HCT116 (cell line): ENCODE measurements around the gene HSPB1. TPM values are rescaled to one million over a fixed set of nuclear protein-coding genes. Genes with fewer than 3 reads are reported as not detected.
A peak's percentile ranks its signal among the peaks of the same experiment; 100 is the strongest.
"Not testable (repeated sequence)": the region's sequence is repeated elsewhere in the genome, so short reads cannot be mapped to it uniquely, and the experiment has no call there.

Source experiments
- ATAC-seq: fragments of 200-7000 bp; cut with Tn5 transposase; 2 replicates; pipeline ENCODE4 v1.9.1; 2020; ENCODE audit warnings: mild to moderate bottlenecking, moderate library complexity
- BruUV-seq: library from RNA; stranded (reverse); fragments of 400-500 nt; replicated peaks from 2 replicates; lab custom pipeline; 2021; lab: Mats Ljungman, UMichigan
- CTCF ChIA-PET: fragments of 300-600 bp; sonication (Branson Sonifier 250); formaldehyde crosslinking; loops from one replicate; lab custom pipeline; 2021; ENCODE audit warnings: antibody characterized with exemption; lab: Charles Lee
- POLR2A ChIA-PET: fragments of 300-600, 350-600 bp; sonication (Branson Sonifier 250); formaldehyde crosslinking; loops from one replicate; lab custom pipeline; 2021; ENCODE audit warnings: antibody characterized with exemption; lab: Charles Lee
- RAD21 ChIA-PET, 2 experiments: fragments of 300-600 bp; sonication (Branson Sonifier 250); formaldehyde crosslinking; loops; one replicate each; lab custom pipeline; 2023; ENCODE audit warnings: low total read pairs in 2 of 2; ENCODE audit not compliant: uncharacterized antibody in 2 of 2, unreplicated experiment in 2 of 2, low non-redundant PET in 1 of 2; lab: Charles Lee
- DNase-seq: peaks from one replicate; pipeline ENCODE4 v3.0.0-alpha.2; 2010; ENCODE audit warnings: low read depth, low spot score
- H2AFZ ChIP-seq: fragments of 200-600 bp; shearing (Covaris generic), sonication (generic); 2 replicates; pipeline ENCODE4 v1.6.1; 2017; ENCODE audit warnings: low read depth, mixed run types, mixed read lengths, antibody characterized with exemption, low read length; ENCODE audit not compliant: poor library complexity, severe bottlenecking
- H3K27ac ChIP-seq: 2 replicates; pipeline ENCODE4 v1.5.1; 2012; ENCODE audit warnings: low read depth, low read length
- H3K27me3 ChIP-seq: fragments of 200-600 bp; sonication (generic); 2 replicates; pipeline ENCODE4 v1.6.1; 2016; ENCODE audit warnings: mixed run types, low read length, mixed read lengths; ENCODE audit not compliant: insufficient read depth
- H3K36me3 ChIP-seq, 2 experiments: fragments of 200-500 bp in 1 of 2; fragments of 200-600 bp in 1 of 2; sonication (Bioruptor generic) in 1 of 2; sonication (generic) in 1 of 2; 2 replicates each; pipeline versions ENCODE4 v1.5.1 to v1.6.1; 2014 to 2016; ENCODE audit warnings: low read length in 2 of 2, inconsistent platforms in 1 of 2, mixed read lengths in 1 of 2, mixed run types in 1 of 2; ENCODE audit not compliant: insufficient read depth in 2 of 2, control insufficient read depth in 1 of 2
- H3K4me1 ChIP-seq, 2 experiments: fragments of 200-600 bp in 1 of 2; sonication (generic) in 1 of 2; 2 replicates each; pipeline versions ENCODE4 v1.5.1 to v1.6.1; 2012 to 2017; ENCODE audit warnings: low read length in 2 of 2, inconsistent platforms in 1 of 2, mild to moderate bottlenecking in 1 of 2, mixed read lengths in 1 of 2, mixed run types in 1 of 2, moderate library complexity in 1 of 2; ENCODE audit not compliant: insufficient read depth in 2 of 2, control insufficient read depth in 1 of 2
- H3K4me2 ChIP-seq: fragments of 200-600 bp; sonication (generic); 2 replicates; pipeline ENCODE4 v1.6.1; 2017; ENCODE audit warnings: mixed run types, low read length, mixed read lengths
- H3K4me3 ChIP-seq, 2 experiments: fragments of 200-600 bp in 1 of 2; sonication (generic) in 1 of 2; replicated peaks in 1 of 2; 2 replicates each; pipeline ENCODE4 v1.5.1; 2011 to 2016; ENCODE audit warnings: low read length in 2 of 2, control low read depth in 1 of 2, low read depth in 1 of 2, mild to moderate bottlenecking in 1 of 2, mixed read lengths in 1 of 2, mixed run types in 1 of 2
- H3K79me2 ChIP-seq: fragments of 200-600 bp; sonication (generic); 2 replicates; pipeline ENCODE4 v1.6.1; 2017; ENCODE audit warnings: mild to moderate bottlenecking, mixed run types, low read length, moderate library complexity, mixed read lengths; ENCODE audit not compliant: insufficient read depth
- H3K9ac ChIP-seq: fragments of 200-600 bp; sonication (generic); 2 replicates; pipeline ENCODE4 v1.6.1; 2016; ENCODE audit warnings: low read length, mixed read lengths
- H3K9me2 ChIP-seq: fragments of 200-600 bp; sonication (generic), shearing (Covaris generic); 2 replicates; pipeline ENCODE4 v1.6.1; 2017; ENCODE audit warnings: mixed run types, mild to moderate bottlenecking, moderate library complexity; ENCODE audit not compliant: insufficient read depth
- H3K9me3 ChIP-seq, 2 experiments: fragments of 200-500 bp in 1 of 2; fragments of 200-600 bp in 1 of 2; sonication (Bioruptor generic) in 1 of 2; sonication (generic) in 1 of 2; 2 replicates each; pipeline ENCODE4 v1.6.1; 2014 to 2017; ENCODE audit warnings: low read length in 2 of 2, mixed read lengths in 2 of 2, inconsistent platforms in 1 of 2, low read depth in 1 of 2, mild to moderate bottlenecking in 1 of 2, mixed run types in 1 of 2, moderate library complexity in 1 of 2; ENCODE audit not compliant: control insufficient read depth in 1 of 2, insufficient read depth in 1 of 2
- H4K20me1 ChIP-seq: fragments of 200-600 bp; sonication (generic), shearing (Covaris generic); 2 replicates; pipeline ENCODE4 v1.6.1; 2017; ENCODE audit warnings: mixed run types, mild to moderate bottlenecking, moderate library complexity; ENCODE audit not compliant: insufficient read depth
- SP1 ChIP-seq: IDR thresholded peaks from 2 replicates; pipeline ENCODE4 v1.6.1; 2012; ENCODE audit warnings: low read depth
- intact Hi-C: fragments of 100-400 bp; cut with micrococcal nuclease; formaldehyde crosslinking; loops from 2 replicates; pipeline ENCODE4 v1.10.0; 2022
- total RNA-seq: library from RNA; stranded (reverse); gene quantifications from one replicate; pipeline ENCODE4 v1.2.1, GENCODE V29; 2021; ENCODE audit not compliant: unreplicated experiment

Gene HSPB1
- total RNA-seq, 1 experiment from 2014 or later = 524 TPM

- BruUV-seq, H3K27ac ChIP-seq, POLR2A ChIA-PET, H3K9ac ChIP-seq, DNase-seq, intact Hi-C loops, ATAC-seq, H3K27me3 ChIP-seq, H3K9me2 ChIP-seq, H2AFZ ChIP-seq, H3K79me2 ChIP-seq, H3K9me3 ChIP-seq, H3K4me3 ChIP-seq, H3K4me2 ChIP-seq, H4K20me1 ChIP-seq, CTCF ChIA-PET, H3K36me3 ChIP-seq: not testable (repeated sequence)
- RAD21 ChIA-PET = interaction anchor here in 1 of 2 experiments (1.4 kb wide), 1 partner anchor 18 kb away, joined by 3 read pairs; no protein-coding TSS in a partner anchor
- peaks cover 28 to 46% of the 10 kb centered on the region in 2 experiments for H3K4me1 ChIP-seq
Observed at GRCh38 chr7:76309341-76310101, 7.0 kb downstream of the HSPB1 start.

DNA sequence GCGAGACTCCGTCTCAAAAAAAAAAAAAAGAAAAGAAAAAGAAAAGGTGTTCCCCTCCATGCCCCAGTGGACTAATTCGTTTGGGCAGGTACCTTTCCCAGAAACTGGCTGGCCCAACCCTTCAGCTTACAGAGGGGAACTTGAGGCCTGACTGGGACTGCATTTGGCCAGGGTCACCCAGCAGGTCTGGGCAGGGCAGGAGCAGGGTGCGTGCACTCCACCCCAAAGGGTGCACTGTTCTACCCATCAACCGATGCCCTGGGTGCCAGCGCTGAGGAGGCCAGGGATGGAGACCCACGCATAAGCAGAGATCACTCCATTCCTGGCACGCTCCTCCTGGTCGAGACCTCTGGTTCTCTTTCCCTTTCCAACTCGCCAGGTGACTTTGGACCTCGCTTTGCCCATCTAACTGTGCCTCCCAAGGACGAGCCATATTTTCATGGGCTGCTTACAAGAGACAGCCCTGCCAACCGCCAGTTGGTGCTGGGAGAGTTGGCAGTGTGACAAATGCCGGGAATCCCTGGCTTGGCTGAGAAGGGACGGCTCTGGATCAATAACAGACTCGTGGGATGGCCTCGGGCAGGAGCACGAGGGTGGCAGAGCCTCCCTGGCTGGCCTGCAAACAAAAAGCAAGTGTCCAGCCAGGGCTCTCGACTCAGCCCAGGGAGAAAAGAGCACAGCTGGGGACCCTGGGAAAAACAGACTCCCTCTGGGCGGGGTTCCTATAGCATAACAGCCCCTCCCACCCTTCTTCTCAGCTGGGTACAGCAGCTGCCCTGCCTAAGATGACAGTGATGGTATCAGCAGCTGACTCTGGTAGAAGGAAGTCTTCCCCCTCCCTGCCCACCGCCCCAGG, 7.9 kb downstream of the HSPB1 start:
- no peak overlapping the region for H3K9ac ChIP-seq
- no peaks in the 10 kb centered on the region for H3K9me3 ChIP-seq
- intact Hi-C loops = no loop called here
- ChIA-PET RAD21 (no interaction called here), CTCF (interaction anchor here (0.9 to 2.1 kb wide), 3 partner anchors 9 to 132 kb away, joined by 3 to 9 read pairs (median 3); no protein-coding TSS in a partner anchor), POLR2A (no interaction called here)
- no peaks in the 10 kb centered on the region for H3K79me2 ChIP-seq
- H3K9me2 ChIP-seq = no peaks in the 10 kb centered on the region
- no TSS peak for BruUV-seq
- H2AFZ ChIP-seq = no peak overlapping the region
- H3K4me1 ChIP-seq = peaks cover 23 to 41% of the 10 kb centered on the region in 2 experiments
- H3K4me3 ChIP-seq = no peak overlapping the region
- H3K36me3 ChIP-seq = no peaks in the 10 kb centered on the region
- H3K4me2 ChIP-seq = peak overlapping the region; percentile 31; the same call in 1 of the 2 replicates
- no peak for DNase-seq
- peak overlapping the region; percentile 36; the same call in 1 of the 2 replicates for H3K27ac ChIP-seq
- H4K20me1 ChIP-seq = no peaks in the 10 kb centered on the region
- H3K27me3 ChIP-seq = no peaks in the 10 kb centered on the region
- ATAC-seq = no peak
- TF ChIP-seq SP1 = no peak

- DNase-seq, POLR2A ChIA-PET, H3K36me3 ChIP-seq, H2AFZ ChIP-seq, H3K9me3 ChIP-seq, H3K9ac ChIP-seq, H3K4me3 ChIP-seq, intact Hi-C loops, BruUV-seq, H3K79me2 ChIP-seq, H3K27me3 ChIP-seq, H3K9me2 ChIP-seq, ATAC-seq, H3K27ac ChIP-seq, H3K4me2 ChIP-seq, H4K20me1 ChIP-seq: not testable (repeated sequence)
- H3K4me1 ChIP-seq = peaks cover 23 to 36% of the 10 kb centered on the region in 2 experiments
- ChIA-PET CTCF (interaction anchor here (0.9 to 3.1 kb wide), 4 partner anchors 20 to 133 kb away, joined by 3 to 18 read pairs (median 6); no protein-coding TSS in a partner anchor), RAD21 (interaction anchor here (0.7 to 1.0 kb wide), 2 partner anchors 20 to 128 kb away, joined by 3 to 6 read pairs; no protein-coding TSS in a partner anchor)
Observed at GRCh38 chr7:76311838-76312237, 9.4 kb downstream of the HSPB1 start.
